Mesendoderm (in vitro differentiated cells): ENCODE data around the gene PEX16.
"Not testable (repeated sequence)": the region's sequence is repeated elsewhere in the genome, so short reads cannot be mapped to it uniquely, and the experiment has no call there.

Source experiments
- DNase-seq: peaks from one replicate; pipeline ENCODE4 v3.0.0; 2013
- H2AK5ac ChIP-seq: 2 replicates; pipeline ENCODE4 v1.6.1; 2013; ENCODE audit warnings: low read length, inconsistent platforms
- H2BK120ac ChIP-seq: 2 replicates; pipeline ENCODE4 v1.6.1; 2013; ENCODE audit warnings: low read depth, mild to moderate bottlenecking, low read length, moderate library complexity, mixed read lengths
- H2BK15ac ChIP-seq: replicated peaks from 2 replicates; pipeline ENCODE4 v1.6.1; 2013; ENCODE audit warnings: low read depth, mild to moderate bottlenecking, moderate library complexity
- H2BK5ac ChIP-seq: 2 replicates; pipeline ENCODE4 v1.6.1; 2013; ENCODE audit warnings: low read length, inconsistent platforms
- H3K18ac ChIP-seq: 2 replicates; pipeline ENCODE4 v1.6.1; 2013; ENCODE audit warnings: mild to moderate bottlenecking, low read length, mixed read lengths
- H3K23ac ChIP-seq: one replicate; pipeline ENCODE4 v1.6.1; 2013; ENCODE audit warnings: low read length
- H3K27ac ChIP-seq: 2 replicates; pipeline ENCODE4 v1.5.1; 2013; ENCODE audit warnings: low read depth, mild to moderate bottlenecking, inconsistent platforms, low read length, moderate library complexity
- H3K27me3 ChIP-seq: 2 replicates; pipeline ENCODE4 v1.6.1; 2013; ENCODE audit warnings: low read length, control low read depth, mild to moderate bottlenecking, inconsistent platforms; ENCODE audit not compliant: insufficient read depth, poor library complexity
- H3K36me3 ChIP-seq: 2 replicates; pipeline ENCODE4 v1.6.1; 2013; ENCODE audit warnings: low read length, inconsistent platforms; ENCODE audit not compliant: control insufficient read depth, insufficient read depth
- H3K4ac ChIP-seq: one replicate; pipeline ENCODE4 v1.6.1; 2013; ENCODE audit warnings: low read depth, mild to moderate bottlenecking, low read length, moderate library complexity
- H3K4me1 ChIP-seq: 2 replicates; pipeline ENCODE4 v1.6.1; 2013; ENCODE audit warnings: low read depth, low read length, inconsistent platforms; ENCODE audit not compliant: control insufficient read depth
- H3K4me2 ChIP-seq: 2 replicates; pipeline ENCODE4 v1.6.1; 2013; ENCODE audit warnings: low read length
- H3K4me3 ChIP-seq: 2 replicates; pipeline ENCODE4 v1.5.1; 2013; ENCODE audit warnings: mild to moderate bottlenecking, low read length
- H3K56ac ChIP-seq: one replicate; pipeline ENCODE4 v1.6.1; 2013; ENCODE audit warnings: low read length
- H3K79me1 ChIP-seq: 2 replicates; pipeline ENCODE4 v1.6.1; 2013; ENCODE audit warnings: low read length, inconsistent platforms
- H3K79me2 ChIP-seq: 2 replicates; pipeline ENCODE4 v1.6.1; 2013; ENCODE audit warnings: mild to moderate bottlenecking, low read length; ENCODE audit not compliant: control insufficient read depth, insufficient read depth
- H3K9ac ChIP-seq: 2 replicates; pipeline ENCODE4 v1.6.1; 2013; ENCODE audit warnings: low read length, inconsistent platforms
- H4K5ac ChIP-seq: one replicate; pipeline ENCODE4 v1.6.1; 2013; ENCODE audit warnings: low read length
- H4K8ac ChIP-seq: one replicate; pipeline ENCODE4 v1.6.1; 2013; ENCODE audit warnings: low read depth, mild to moderate bottlenecking, control low read depth, low read length, moderate library complexity
- WGBS: extraction: QIAGEN DNeasy Blood & Tissue Kit; methylation state at CpG from one replicate; pipeline ENCODE4 v1.1.7; 2013; ENCODE audit warnings: low lambda C conversion rate, missing lambda C conversion rate; ENCODE audit not compliant: insufficient coverage; ENCODE audit errors: extremely low coverage; 5-methylcytosine and 5-hydroxymethylcytosine counted together

PEX16 gene

DNA sequence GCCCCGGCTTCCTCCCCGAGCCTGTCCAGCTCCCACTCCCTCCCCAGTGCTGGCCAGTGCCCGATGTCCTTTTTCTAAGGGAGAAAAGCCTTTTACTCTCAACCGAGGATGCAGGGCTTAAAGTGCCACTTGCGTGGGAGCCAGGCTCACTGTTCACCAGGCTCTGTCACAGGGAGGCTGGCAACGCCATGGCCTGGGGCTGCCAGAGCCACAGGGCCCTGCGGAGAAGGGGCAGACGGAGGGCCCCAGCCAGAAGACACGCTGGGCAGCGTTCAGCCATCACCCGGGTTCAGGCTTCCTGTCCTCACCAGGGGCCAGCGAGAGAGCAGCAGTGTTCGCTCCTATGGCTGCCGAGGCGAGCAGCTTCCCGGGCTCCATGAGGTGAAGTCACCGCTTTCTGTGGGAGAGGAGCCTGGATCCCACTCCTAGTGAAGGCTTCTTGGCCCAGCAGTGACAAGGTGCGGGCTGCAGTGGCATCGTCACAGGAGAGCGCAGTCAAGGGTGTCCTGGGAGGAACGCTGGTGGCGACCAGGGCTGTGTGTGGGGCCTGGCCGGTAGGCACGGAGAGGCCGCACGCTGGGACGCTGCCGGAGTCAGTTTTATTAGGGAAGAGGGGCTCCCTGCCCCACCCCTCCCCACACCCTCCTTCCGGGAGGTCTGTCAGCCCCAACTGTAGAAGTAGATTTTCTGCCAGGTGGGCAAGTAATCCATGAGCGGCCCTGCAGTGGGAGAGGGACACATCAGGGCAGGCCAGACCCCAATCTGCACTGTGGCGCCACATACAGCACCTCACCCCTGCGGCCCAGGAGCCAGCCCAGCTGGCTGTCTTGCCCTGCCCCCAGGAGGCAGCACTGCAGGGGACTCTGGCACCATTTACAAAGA lies 7.8 kb downstream of the PEX16 start:
- H3K23ac ChIP-seq, result no peak overlapping the region
- WGBS, result no CpG with 5 or more reads among the region's 32 CpGs
- no peaks in the 10 kb centered on the region for H3K4me1 ChIP-seq
- no peaks in the 10 kb centered on the region for H3K79me2 ChIP-seq
- H3K27me3 ChIP-seq, result no peaks in the 10 kb centered on the region
- no peak overlapping the region for H2AK5ac ChIP-seq
- H2BK15ac ChIP-seq, result no peak overlapping the region
- H3K27ac ChIP-seq, result no peak overlapping the region
- DNase-seq, result no peak
- H2BK120ac ChIP-seq, result no peak overlapping the region
- H3K79me1 ChIP-seq, result no peaks in the 10 kb centered on the region
- H3K18ac ChIP-seq, result no peak overlapping the region
- no peak overlapping the region for H3K4me3 ChIP-seq
- no peak overlapping the region for H3K56ac ChIP-seq
- no peak overlapping the region for H2BK5ac ChIP-seq
- no peak overlapping the region for H4K5ac ChIP-seq
- H3K4me2 ChIP-seq, result no peak overlapping the region
- no peak overlapping the region for H3K9ac ChIP-seq
- H4K8ac ChIP-seq, result no peak overlapping the region
- peaks cover 3% of the 10 kb centered on the region for H3K36me3 ChIP-seq
- no peak overlapping the region for H3K4ac ChIP-seq

DNA sequence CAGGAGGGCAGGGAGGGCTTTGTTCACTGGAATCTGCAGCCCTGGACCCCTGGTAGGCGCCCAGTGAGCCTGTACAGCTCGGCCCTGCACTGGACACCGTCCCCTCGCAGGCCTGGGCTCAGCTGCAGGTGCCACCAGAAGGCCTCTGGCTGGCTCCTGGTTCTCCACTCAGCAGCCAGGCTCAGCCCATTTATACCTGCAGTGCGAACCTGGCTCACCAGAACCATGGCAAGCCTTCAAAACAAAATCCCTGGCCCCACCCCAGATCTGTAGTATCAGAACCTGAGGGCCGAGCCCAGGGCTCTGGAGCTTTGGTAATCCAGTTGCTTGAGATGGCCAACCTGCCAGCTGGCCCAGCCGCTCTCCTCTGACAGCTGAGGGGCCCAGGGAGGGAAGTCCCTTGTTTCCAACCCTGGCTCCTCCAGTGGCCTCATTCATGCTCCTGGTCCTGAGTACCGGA lies 9.7 kb downstream of the PEX16 start:
- H3K4me1 ChIP-seq, result no peaks in the 10 kb centered on the region
- H3K18ac ChIP-seq, result no peak overlapping the region
- no peak overlapping the region for H4K8ac ChIP-seq
- H2BK120ac ChIP-seq, result no peak overlapping the region
- no peak overlapping the region for H3K27ac ChIP-seq
- no peaks in the 10 kb centered on the region for H3K36me3 ChIP-seq
- no peak overlapping the region for H2BK5ac ChIP-seq
- no peak overlapping the region for H3K23ac ChIP-seq
- no peak overlapping the region for H3K4me2 ChIP-seq
- no peak overlapping the region for H3K4me3 ChIP-seq
- no peak overlapping the region for H4K5ac ChIP-seq
- H3K27me3 ChIP-seq, result no peaks in the 10 kb centered on the region
- H3K79me1 ChIP-seq, result no peaks in the 10 kb centered on the region
- no peak for DNase-seq
- H2BK15ac ChIP-seq, result no peak overlapping the region
- WGBS, result no CpG with 5 or more reads among the region's 8 CpGs
- H2AK5ac ChIP-seq, result no peak overlapping the region
- no peak overlapping the region for H3K9ac ChIP-seq
- no peak overlapping the region for H3K56ac ChIP-seq
- no peaks in the 10 kb centered on the region for H3K79me2 ChIP-seq
- H3K4ac ChIP-seq, result no peak overlapping the region

DNA sequence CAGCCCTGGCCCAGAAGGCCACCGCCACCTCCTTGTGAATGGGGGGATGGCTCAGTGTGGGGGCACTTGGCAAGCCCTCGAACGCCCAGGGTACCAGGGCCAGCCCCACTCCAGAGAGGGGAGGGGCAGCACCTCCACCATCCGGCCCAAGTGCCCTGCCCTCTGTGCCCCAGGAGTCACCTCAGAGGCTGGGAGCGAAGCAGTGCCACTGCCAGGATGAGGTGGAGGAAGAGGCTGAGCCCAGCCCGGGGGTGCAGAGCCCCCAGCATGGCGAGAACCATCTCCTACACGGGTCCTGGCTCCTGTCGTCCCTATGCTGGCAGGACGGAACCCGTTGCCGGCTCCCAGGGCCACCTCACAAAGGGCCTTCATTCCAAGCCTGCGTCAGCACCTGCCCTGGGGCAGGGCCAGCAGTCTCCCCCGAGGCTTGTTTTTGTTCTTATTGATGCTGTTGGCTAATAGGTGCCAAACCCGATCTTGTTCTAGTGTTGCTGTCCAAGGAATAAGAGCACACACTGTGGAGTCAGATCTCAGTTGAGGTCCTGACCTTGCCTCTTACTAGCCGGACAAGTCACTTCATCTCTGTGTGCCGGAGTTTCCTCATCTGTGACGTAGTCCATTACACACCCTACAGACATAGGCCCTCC lies 10.6 kb downstream of the PEX16 start, which contains the start of gene FREY1:
TSS of gene FREY1 (minus strand) at position 307 of the 647 bp plus-strand sequence. CDS start at position 281, 26 bp downstream.
- H4K5ac ChIP-seq, result no peak within 1 kb of the TSS
- H3K4ac ChIP-seq, result no peak within 1 kb of the TSS
- no peaks in the 10 kb centered on the region for H3K79me1 ChIP-seq
- H3K23ac ChIP-seq, result no peak within 1 kb of the TSS
- H2BK120ac ChIP-seq, result no peak within 1 kb of the TSS
- H3K27ac ChIP-seq, result no peak within 1 kb of the TSS
- H3K4me1 ChIP-seq, result no peaks in the 10 kb centered on the region
- H3K56ac ChIP-seq, result no peak within 1 kb of the TSS
- no peak within 1 kb of the TSS for H3K4me2 ChIP-seq
- H3K36me3 ChIP-seq, result no peaks in the 10 kb centered on the region
- no peak within 1 kb of the TSS for H2BK5ac ChIP-seq
- DNase-seq, result no peak
- no peak within 1 kb of the TSS for H2AK5ac ChIP-seq
- H4K8ac ChIP-seq, result no peak within 1 kb of the TSS
- H3K79me2 ChIP-seq, result no peaks in the 10 kb centered on the region
- H3K9ac ChIP-seq, result no peak within 1 kb of the TSS
- no peak within 1 kb of the TSS for H3K18ac ChIP-seq
- WGBS, result no CpG with 5 or more reads among the region's 18 CpGs
- H2BK15ac ChIP-seq, result no peak within 1 kb of the TSS
- H3K4me3 ChIP-seq, result no peak within 1 kb of the TSS
- no peaks in the 10 kb centered on the region for H3K27me3 ChIP-seq

DNA sequence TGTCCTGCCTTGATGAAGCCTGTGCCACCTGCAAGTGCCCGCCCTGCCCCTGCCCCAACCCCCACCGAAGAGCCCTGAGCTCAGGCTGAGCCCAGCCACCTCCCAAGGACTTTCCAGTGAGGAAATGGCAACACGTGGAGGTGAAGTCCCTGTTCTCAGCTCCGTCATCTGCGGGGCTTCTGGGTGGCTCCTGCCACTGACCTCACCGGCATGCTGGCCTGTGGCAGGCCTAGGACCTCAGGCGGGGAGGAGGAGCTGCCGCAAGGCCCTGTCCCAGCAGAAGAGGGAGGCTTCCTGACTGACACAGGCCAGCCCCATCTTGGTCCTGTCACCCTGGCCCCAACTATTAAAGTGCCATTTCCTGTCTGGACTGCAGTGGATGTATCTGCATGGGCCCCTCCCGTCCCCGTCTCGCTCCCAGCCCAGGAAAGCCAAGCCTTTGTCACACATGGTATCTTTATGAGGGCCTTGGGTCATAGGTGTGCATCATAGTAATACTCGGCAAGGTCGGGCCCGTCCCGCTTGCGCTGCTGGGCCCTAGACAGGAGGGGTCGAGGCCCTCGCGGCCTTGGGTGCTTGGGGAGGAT lies 11.5 kb downstream of the PEX16 start:
- no peak overlapping the region for H4K8ac ChIP-seq
- WGBS, result no CpG with 5 or more reads among the region's 19 CpGs

DNA sequence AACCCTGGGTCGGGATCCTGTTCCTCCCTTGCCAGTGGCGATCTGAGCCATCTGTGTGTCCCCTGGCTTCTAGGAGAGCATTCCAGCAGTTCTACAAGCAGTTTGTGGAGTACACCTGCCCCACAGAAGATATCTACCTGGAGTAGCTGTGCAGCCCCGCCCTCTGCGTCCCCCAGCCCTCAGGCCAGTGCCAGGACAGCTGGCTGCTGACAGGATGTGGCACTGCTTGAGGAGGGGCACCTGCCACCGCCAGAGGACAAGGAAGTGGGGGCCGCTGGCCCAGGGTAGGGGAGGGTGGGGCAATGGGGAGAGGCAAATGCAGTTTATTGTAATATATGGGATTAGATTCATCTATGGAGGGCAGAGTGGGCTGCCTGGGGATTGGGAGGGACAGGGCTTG lies 12.1 kb downstream of the PEX16 start:
- not testable (repeated sequence) for H3K9ac ChIP-seq, H3K79me2 ChIP-seq, H3K4me3 ChIP-seq

More for the DNA sequence above, 11.5 kb downstream of the PEX16 start:
- H3K4me2 ChIP-seq, result no peak overlapping the region
- H3K79me1 ChIP-seq, result no peaks in the 10 kb centered on the region
- no peak overlapping the region for H3K18ac ChIP-seq
- no peak overlapping the region for H4K5ac ChIP-seq
- H2BK120ac ChIP-seq, result no peak overlapping the region
- H3K9ac ChIP-seq, result no peak overlapping the region
- no peak overlapping the region for H3K4me3 ChIP-seq
- no peak overlapping the region for H2BK5ac ChIP-seq
- DNase-seq, result peak; percentile 46
- H2AK5ac ChIP-seq, result no peak overlapping the region
- H3K56ac ChIP-seq, result no peak overlapping the region
- H3K23ac ChIP-seq, result no peak overlapping the region
- no peak overlapping the region for H2BK15ac ChIP-seq
- H3K4me1 ChIP-seq, result no peaks in the 10 kb centered on the region
- H3K27ac ChIP-seq, result no peak overlapping the region
- H3K4ac ChIP-seq, result no peak overlapping the region
- H3K79me2 ChIP-seq, result no peaks in the 10 kb centered on the region
- H3K36me3 ChIP-seq, result no peaks in the 10 kb centered on the region
- H3K27me3 ChIP-seq, result no peaks in the 10 kb centered on the region

More for the DNA sequence above, 12.1 kb downstream of the PEX16 start:
- H3K4me1 ChIP-seq, H3K23ac ChIP-seq, H3K27me3 ChIP-seq, H2BK5ac ChIP-seq, DNase-seq, H3K4me2 ChIP-seq, H3K56ac ChIP-seq, H3K18ac ChIP-seq, H3K4ac ChIP-seq, H4K8ac ChIP-seq, H3K36me3 ChIP-seq, H3K27ac ChIP-seq, H2BK120ac ChIP-seq, H4K5ac ChIP-seq, H2AK5ac ChIP-seq, H2BK15ac ChIP-seq, H3K79me1 ChIP-seq: not testable (repeated sequence)
- WGBS, result no CpG with 5 or more reads among the region's 6 CpGs
